Stimulated activated CD8-positive, alpha-beta memory T cell treated with anti-CD3 and anti-CD28 coated beads, Interleukin-12 subunit alpha, Interleukin-12 subunit beta, amount 100 ng/mL, for 4 hours (primary cell): ENCODE measurements around the gene LCN2.

ENCODE experiments used
- DNase-seq: peaks from one replicate; pipeline ENCODE4 v3.0.0-alpha.2; 2020; ENCODE audit warnings: low read depth

LCN2 gene

GRCh38 chr9:128115187-128116103 lies 33.8 kb upstream of the LCN2 start:
- no peak for DNase-seq

DNA sequence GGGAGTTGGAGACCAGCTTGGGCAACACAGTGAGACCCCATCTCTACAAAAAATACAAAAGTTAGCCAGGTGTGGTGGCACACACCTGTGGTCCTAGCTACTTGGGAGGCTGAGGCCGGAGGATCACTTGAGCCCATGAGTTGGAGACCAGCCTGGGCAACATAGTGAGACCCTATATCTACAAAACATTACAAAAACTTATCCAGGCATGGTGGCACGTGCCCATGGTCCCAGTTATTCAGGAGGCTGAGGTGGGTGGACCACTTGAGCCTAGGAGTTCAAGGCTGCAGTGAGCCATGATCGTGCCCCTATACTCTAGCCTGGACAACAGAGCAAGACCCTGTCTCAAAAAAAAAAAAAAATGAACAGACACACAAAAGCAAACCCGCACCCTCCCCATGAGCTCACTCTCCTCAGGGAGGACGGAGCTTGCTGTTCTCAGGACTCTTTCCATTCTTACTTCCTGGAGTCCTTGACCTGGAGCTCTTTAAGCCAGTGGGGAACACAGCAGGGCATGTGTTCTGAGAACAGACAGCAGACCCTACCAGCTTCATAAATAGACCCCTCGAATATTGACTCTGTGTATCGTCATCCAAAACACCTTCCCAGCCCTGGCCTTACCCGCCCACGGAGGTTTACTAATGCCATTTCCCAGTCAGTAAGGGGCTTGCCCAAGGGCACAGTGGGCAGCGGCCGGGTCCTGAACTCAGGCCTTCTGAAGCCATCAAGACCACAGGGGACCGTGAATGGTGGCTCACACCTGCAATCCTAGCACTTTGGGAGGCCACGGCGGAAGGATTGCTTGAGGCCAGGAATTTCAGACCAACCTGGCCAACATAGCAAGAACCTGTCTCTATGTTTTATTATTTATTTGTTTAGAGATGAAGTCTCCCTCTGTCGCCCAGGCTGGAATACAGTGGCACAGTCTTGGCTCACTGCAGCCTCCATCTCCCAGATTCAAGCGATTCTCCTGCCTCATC lies 32.9 kb upstream of the LCN2 start:
- no peak for DNase-seq

DNA sequence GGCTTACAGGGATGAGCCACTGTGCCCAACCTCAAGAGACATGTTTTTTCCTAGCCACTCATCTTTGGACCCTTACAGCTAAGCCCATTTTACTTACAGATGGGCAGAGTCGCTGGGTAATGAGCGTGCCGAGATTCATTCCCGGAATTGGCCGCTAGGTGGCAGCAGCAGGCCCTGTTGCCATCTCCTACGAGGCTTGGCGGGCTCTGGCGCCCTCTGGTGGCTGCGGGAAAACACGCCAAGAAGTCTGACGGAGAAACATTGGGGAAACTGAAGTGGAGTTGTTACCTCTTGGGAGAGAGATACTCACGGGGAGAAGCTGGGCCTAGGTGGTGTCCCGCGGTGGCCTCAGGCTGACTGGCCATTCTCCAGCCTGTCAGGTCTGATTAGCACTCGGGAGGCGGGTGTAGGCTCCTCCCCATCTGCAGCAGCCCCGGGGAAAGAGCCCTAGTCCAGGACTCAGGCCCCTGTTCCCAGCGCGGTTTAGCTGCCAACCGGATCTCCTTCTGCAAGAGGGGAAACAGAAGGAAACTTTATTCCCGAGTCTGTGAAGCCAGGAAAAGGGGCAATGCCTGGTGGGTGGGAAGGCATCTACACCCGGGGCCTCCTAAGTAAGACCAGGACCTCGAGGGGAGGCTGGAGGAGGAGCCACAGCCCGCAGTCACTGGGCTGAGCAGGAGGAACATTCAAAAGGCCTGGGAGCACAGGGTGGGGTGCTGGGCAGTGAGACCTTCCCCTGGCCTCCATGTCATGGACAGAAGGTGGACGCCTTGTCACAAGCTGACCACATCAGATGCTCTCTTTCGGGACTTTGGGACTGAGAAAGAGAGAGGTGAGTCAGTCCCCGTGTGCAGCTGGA lies 31.4 kb upstream of the LCN2 start:
- peak; percentile 85 for DNase-seq

DNA sequence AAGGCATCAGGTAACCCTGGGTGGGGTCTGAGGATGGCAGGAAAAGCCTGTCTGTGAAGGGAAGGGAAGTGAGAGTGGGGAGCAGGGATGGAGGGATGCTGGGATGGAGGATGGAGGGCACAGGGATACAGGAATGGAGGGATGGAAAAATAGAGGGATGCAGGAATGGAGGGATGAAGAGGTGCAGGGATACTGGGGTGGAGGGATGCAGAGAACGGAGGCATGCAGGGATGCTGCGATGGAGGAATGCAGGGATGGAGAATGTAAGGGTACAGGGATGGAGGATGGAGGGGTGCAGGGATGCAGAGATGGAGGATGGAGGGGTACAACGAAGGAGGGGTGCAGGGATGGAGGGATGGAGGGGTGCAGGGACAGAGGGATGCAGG lies 30.8 kb upstream of the LCN2 start:
- no peak for DNase-seq

DNA sequence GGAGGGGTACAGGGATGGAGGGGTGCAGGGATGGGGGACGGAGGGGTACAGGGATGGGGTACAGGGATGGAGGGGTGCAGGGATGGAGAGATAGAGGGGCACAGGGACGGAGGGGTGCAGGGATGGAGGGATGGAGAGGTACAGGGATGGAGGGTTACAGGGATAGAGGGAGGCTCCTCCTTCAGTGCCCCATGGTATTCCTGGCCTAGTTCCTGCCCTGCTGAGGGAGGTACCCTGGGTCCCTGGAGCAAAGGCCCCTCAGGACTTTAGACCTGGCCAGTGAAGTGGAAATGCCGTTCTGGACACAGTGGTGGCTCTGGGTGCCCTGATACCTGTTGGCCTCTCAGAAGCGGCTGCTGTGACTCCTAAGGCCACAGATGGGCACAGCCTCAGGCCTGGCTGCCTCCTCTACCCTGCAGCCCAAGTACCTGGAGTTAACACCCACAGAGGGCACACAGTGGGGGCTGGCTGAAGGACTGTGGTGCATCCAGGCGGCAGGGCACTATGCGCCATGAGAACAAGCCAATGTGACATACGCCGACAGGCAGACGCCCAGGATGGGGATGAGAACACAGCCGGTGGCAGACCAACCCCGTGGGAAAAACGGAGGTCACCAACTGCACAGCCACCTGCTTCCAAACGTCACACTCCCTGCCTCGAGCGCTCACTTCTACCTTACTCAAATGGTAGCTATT lies 30.1 kb upstream of the LCN2 start:
- DNase-seq: no peak

GRCh38 chr9:128120061-128120740 lies 29.1 kb upstream of the LCN2 start:
- DNase-seq: no peak

DNA sequence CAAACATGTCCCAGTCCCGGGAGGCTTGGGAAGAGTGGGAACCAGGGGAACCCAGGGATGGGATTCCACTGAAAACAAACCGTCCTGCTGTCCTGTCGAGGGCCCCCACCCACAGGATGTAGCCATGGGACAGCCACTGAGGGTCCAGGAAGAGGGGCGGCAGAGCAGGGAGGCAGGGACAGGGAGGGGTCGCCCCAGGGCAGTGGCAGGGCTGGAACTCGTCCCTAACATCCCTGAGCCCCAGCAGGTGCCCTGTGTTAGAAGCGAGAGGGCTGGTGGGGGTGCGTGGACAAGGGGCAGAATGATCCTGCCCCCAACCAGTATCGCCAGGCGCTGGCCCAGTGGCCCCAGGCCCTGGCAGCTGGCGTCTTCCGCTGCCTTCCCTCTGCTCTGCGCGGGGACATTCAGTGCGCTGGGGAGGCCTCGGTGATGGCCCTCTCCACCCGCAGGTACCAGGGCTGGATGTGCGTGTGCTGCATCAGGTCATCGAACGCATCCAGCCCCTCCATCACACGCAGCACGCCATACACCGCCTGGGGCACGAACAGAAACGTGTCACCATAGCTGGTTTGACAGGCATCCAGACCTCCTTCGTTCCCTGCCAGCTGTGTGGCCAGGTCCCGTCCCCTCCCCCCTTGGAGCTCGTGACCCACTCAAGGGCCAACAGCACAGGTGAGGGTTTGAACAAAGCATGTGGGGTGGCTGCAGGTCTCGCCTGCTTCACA lies 28.4 kb upstream of the LCN2 start:
- DNase-seq: no peak

- DNase-seq: no peak
Measured at GRCh38 chr9:128121466-128121810, 27.8 kb upstream of the LCN2 start.

- no peak for DNase-seq
Measured at GRCh38 chr9:128121924-128122808, 27.1 kb upstream of the LCN2 start.

GRCh38 chr9:128122809-128123175 lies 26.5 kb upstream of the LCN2 start:
- DNase-seq: no peak

DNA sequence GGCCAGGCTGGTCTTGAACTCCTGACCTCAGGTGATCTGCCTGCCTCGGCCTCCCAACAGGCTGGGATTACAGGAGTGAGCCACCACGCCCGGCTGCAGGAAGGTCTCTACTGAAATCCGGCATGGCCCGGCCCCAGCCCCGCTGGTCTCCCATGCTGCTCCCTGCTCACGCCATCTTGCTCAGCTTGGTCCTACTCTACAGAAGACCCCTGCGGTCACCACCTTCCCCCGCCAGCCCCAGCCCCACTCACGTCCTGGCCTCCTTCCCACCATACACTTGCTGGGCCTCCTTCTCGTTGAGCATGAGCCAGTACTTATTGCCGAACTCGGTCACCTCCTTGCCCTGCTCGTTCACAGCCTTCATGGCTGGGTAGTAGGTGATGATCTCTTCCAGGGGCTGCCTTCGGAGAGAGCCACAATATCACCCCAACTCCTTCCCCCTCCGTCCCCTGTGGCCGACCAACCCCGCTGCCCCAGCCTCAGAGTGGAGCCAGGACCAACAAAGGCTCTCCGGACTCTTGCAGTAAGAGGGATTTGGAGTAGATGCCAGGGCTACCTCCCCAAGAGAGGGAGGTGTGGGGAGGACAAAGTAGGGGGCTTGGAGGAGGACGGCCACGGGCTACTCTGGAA lies 25.7 kb upstream of the LCN2 start:
- DNase-seq: no peak

GRCh38 chr9:128124451-128124850 lies 24.8 kb upstream of the LCN2 start:
- no peak for DNase-seq

GRCh38 chr9:128124873-128125579 lies 24.2 kb upstream of the LCN2 start:
- no peak for DNase-seq

- DNase-seq: no peak
Measured at GRCh38 chr9:128125580-128126354, 23.5 kb upstream of the LCN2 start.

GRCh38 chr9:128127568-128127989 lies 21.7 kb upstream of the LCN2 start, which contains the start of gene PTGES2:
Gene PTGES2 (minus strand): TSS chr9:128127729. CDS start chr9:128127717, 12 bp downstream.
- peak; percentile 78 for DNase-seq

GRCh38 chr9:128127990-128128835 lies 21.0 kb upstream of the LCN2 start:
- peak; percentile 75 for DNase-seq
